RPMI7951 (cell line): Measurements from ENCODE around the gene SIAH1. TPM values are rescaled to one million over a fixed set of nuclear protein-coding genes. Genes with fewer than 3 reads are reported as not detected.
A peak's percentile ranks its signal among the peaks of the same experiment; 100 is the strongest.
"Not testable (repeated sequence)": the region's sequence is repeated elsewhere in the genome, so short reads cannot be mapped to it uniquely, and the experiment has no call there.

ENCODE experiments used
- DNase-seq: peaks from one replicate; pipeline ENCODE4 v3.0.0-alpha.2; 2012; ENCODE audit warnings: low read depth
- total RNA-seq: library from RNA; depleted of rRNA; stranded (reverse); fragments of >200 nt; shearing (Covaris generic); gene quantifications from 2 replicates; pipeline ENCODE4 v1.2.3, GENCODE V29; 2014; rRNA removed

The SIAH1 gene
- 25.5 and 28.0 TPM in 2 replicates for total RNA-seq

- DNase-seq, result peak; percentile 79
Observed at GRCh38 chr16:48385253-48386150, at the start of gene SIAH1. Gene SIAH1, minus strand, starts transcription at chr16:48385413. Its CDS starts 22,985 bp downstream, at chr16:48362428.

- peak; percentile 42 for DNase-seq
Observed at GRCh38 chr16:48434653-48435317, 49.6 kb upstream of the SIAH1 start.

- no peak for DNase-seq
Observed at GRCh38 chr16:48433850-48434530, 48.8 kb upstream of the SIAH1 start.

GRCh38 chr16:48433116-48433849 lies 48.1 kb upstream of the SIAH1 start:
- no peak for DNase-seq

- no peak for DNase-seq
Observed at GRCh38 chr16:48432136-48432535, 46.9 kb upstream of the SIAH1 start.

- no peak for DNase-seq
Observed at GRCh38 chr16:48430890-48431289, 45.7 kb upstream of the SIAH1 start.

GRCh38 chr16:48426244-48427141 lies 41.3 kb upstream of the SIAH1 start:
- peak; percentile 32 for DNase-seq

- DNase-seq, result no peak
Observed at GRCh38 chr16:48422537-48422936, 37.3 kb upstream of the SIAH1 start.

- no peak for DNase-seq
Observed at GRCh38 chr16:48421741-48422140, 36.5 kb upstream of the SIAH1 start.

GRCh38 chr16:48420437-48420836 lies 35.2 kb upstream of the SIAH1 start:
- no peak for DNase-seq

GRCh38 chr16:48416617-48417016 lies 31.4 kb upstream of the SIAH1 start:
- DNase-seq, result not testable (repeated sequence)

- no peak for DNase-seq
Observed at GRCh38 chr16:48413272-48413671, 28.1 kb upstream of the SIAH1 start.

- DNase-seq, result peak; percentile 78
Observed at GRCh38 chr16:48409839-48410632, 24.8 kb upstream of the SIAH1 start.

GRCh38 chr16:48408688-48409087 lies 23.5 kb upstream of the SIAH1 start:
- DNase-seq, result peak; percentile 70

GRCh38 chr16:48405907-48406306 lies 20.7 kb upstream of the SIAH1 start:
- DNase-seq, result no peak

GRCh38 chr16:48405153-48405552 lies 19.9 kb upstream of the SIAH1 start:
- no peak for DNase-seq

- not testable (repeated sequence) for DNase-seq
Observed at GRCh38 chr16:48402547-48402946, 17.3 kb upstream of the SIAH1 start.

GRCh38 chr16:48395375-48395774 lies 10.2 kb upstream of the SIAH1 start:
- no peak for DNase-seq

- no peak for DNase-seq
Observed at GRCh38 chr16:48394355-48394703, 9.1 kb upstream of the SIAH1 start.
